ENCODE results near the gene DPT. TPM values are rescaled to one million over a fixed set of nuclear protein-coding genes. Genes with fewer than 3 reads are reported as not detected.

Gene DPT
- total and polyA plus RNA-seq, 2 of the 4 experiments (the other 2 are of a cell fraction) = not detected

GRCh38 chr1:168733241-168733640, 4.2 kb upstream of the DPT start:
- Histone ChIP-seq H3K27ac (ENCODE audit: insufficient read depth, low read length) (no peak overlapping the region), H3K56ac (ENCODE audit: extremely low read depth, insufficient read depth, low read length) (no peak overlapping the region), H2AK5ac (ENCODE audit: low read depth, low read length) (no peak overlapping the region), H3K9me3 (ENCODE audit: control insufficient read depth, insufficient read depth, low read length) (no peaks in the 10 kb centered on the region), H3K18ac (ENCODE audit: low read depth, low read length) (no peak overlapping the region), H3K27me3 (ENCODE audit: control insufficient read depth, insufficient read depth, low read length) (no peaks in the 10 kb centered on the region), H3K23ac (ENCODE audit: low read depth, low read length) (no peak overlapping the region), H3K4ac (ENCODE audit: low read depth, low read length) (no peak overlapping the region), H3K4me2 (ENCODE audit: low read depth, low read length) (no peak overlapping the region), H4K91ac (ENCODE audit: insufficient read depth, low read depth, low read length) (no peak overlapping the region), H3K79me1 (ENCODE audit: low read depth in 1 of 2, low read length in 2 of 2) (no peaks in the 10 kb centered on the region), H3K9me1 (ENCODE audit: insufficient read depth, low read length) (no peaks in the 10 kb centered on the region), H3K36me3 (ENCODE audit: control insufficient read depth, insufficient read depth, low read length) (no peaks in the 10 kb centered on the region), H3K14ac (replicated peaks; ENCODE audit: low read depth, low read length) (no peak overlapping the region), H4K5ac (ENCODE audit: low read depth, low read length) (no peak overlapping the region), H3K9ac (ENCODE audit: low read depth, low read length) (no peak overlapping the region), H2AK9ac (replicated peaks; ENCODE audit: low read depth, low read length, poor library complexity) (no peak overlapping the region), H2BK5ac (ENCODE audit: low read depth, low read length, poor library complexity, severe bottlenecking) (no peak overlapping the region), H3K4me3 (ENCODE audit: insufficient read depth, low read depth, low read length) (no peak overlapping the region), H4K20me1 (ENCODE audit: insufficient read depth, low read length) (no peaks in the 10 kb centered on the region), H4K8ac (ENCODE audit: low read depth in 2 of 2, low read length in 2 of 2) (no peak overlapping the region), H2AFZ (replicated peaks; ENCODE audit: low read length, poor library complexity) (no peak overlapping the region), H2BK120ac (ENCODE audit: low read depth, low read length) (no peak overlapping the region), H3K4me1 (ENCODE audit: control insufficient read depth, insufficient read depth, low read length) (no peaks in the 10 kb centered on the region), H2BK20ac (ENCODE audit: low read depth, low read length) (no peak overlapping the region), H2BK15ac (ENCODE audit: low read depth, low read length) (no peak overlapping the region)
- no TSS peak for BruUV-seq (replicated peaks)
- in situ Hi-C loops (cut with MboI; ENCODE audit: low sequenced_read_pairs) (no loop called here), intact Hi-C loops (cut with micrococcal nuclease) (no loop called here), dilution Hi-C loops (cut with HindIII; ENCODE audit: low sequenced_read_pairs, unreplicated experiment) (no loop called here)
- no CpG with 5 or more reads among the region's 4 CpGs for WGBS, 2 experiments (ENCODE audit: extremely low coverage in 2 of 2, insufficient read length in 1 of 2)
- ChIA-PET POLR2A (ENCODE audit: unreplicated experiment) (no interaction called here), CTCF (no interaction called here)
- ATAC-seq (ENCODE audit: low read depth) (no peak), DNase-seq (no peak)
- TF ChIP-seq CEBPB (IDR thresholded peaks at IDR 0.05; ENCODE audit: low read depth, low read length) = no peak
